Right forelimb (tissue), 1 donor: ENCODE results near the gene BAIAP2.

ENCODE experiments used
- DNase-seq: peaks from one replicate; pipeline ENCODE4 v3.0.0-alpha.2; 2018

The BAIAP2 gene

GRCh38 chr17:81163703-81164370, 128.9 kb downstream of the BAIAP2 start:
- DNase-seq = no peak

- DNase-seq = peak; percentile 73
Observed at GRCh38 chr17:81164371-81165245, 129.7 kb downstream of the BAIAP2 start.

GRCh38 chr17:81165246-81166032, 130.5 kb downstream of the BAIAP2 start, which contains the start of gene PVALEF:
Gene PVALEF (plus strand): TSS chr17:81165507. CDS start chr17:81181227, 15,720 bp downstream.
- DNase-seq = no peak

- no peak for DNase-seq
Observed at GRCh38 chr17:81166033-81166492, 131.1 kb downstream of the BAIAP2 start, which contains the start of gene AATK. Gene AATK (minus strand): TSS chr17:81166221. CDS start chr17:81165992, 229 bp downstream.
